Type B pancreatic cell (in vitro differentiated cells): ENCODE results near the gene UBE2F. TPM values are rescaled to one million over a fixed set of nuclear protein-coding genes. Genes with fewer than 3 reads are reported as not detected.

Experiments used
- DNase-seq: peaks from one replicate; pipeline ENCODE4 v3.0.0; 2021; ENCODE audit warnings: mixed read lengths; ENCODE audit not compliant: unreplicated experiment; ENCODE audit errors: extremely low spot score
- H3K27ac Mint-ChIP-seq: 2 replicates; pipeline ENCODE4 v1.8.0; 2021; ENCODE audit warnings: mild to moderate bottlenecking, mixed read lengths
- H3K27me3 Mint-ChIP-seq: 2 replicates; pipeline ENCODE4 v1.8.0; 2021; ENCODE audit warnings: mixed read lengths
- H3K36me3 Mint-ChIP-seq: 2 replicates; pipeline ENCODE4 v1.8.0; 2021; ENCODE audit warnings: mixed read lengths
- H3K4me1 Mint-ChIP-seq: one replicate; pipeline ENCODE4 v1.8.0; 2021; ENCODE audit warnings: mixed read lengths; ENCODE audit not compliant: unreplicated experiment
- H3K4me3 Mint-ChIP-seq: 2 replicates; pipeline ENCODE4 v1.8.0; 2021; ENCODE audit warnings: mild to moderate bottlenecking, mixed read lengths
- H3K9me3 Mint-ChIP-seq: 2 replicates; pipeline ENCODE4 v1.8.0; 2021; ENCODE audit warnings: mixed read lengths
- CTCF ChIP-seq: fragments of 200-600 bp; sonication (generic); conservative IDR thresholded peaks from 2 replicates; pipeline ENCODE4 v1.5.0; 2021; ENCODE audit warnings: antibody characterized with exemption, mild to moderate bottlenecking
- total RNA-seq: library from RNA; stranded (reverse); gene quantifications from 2 replicates; pipeline ENCODE4 v1.2.1, GENCODE V29; 2021; ENCODE audit warnings: low replicate concordance

The UBE2F gene
- total RNA-seq, 1 donor from 2014 or later = 43.1 TPM

- no peak for DNase-seq
- H3K27ac Mint-ChIP-seq = peak overlapping the region; percentile 84
- H3K9me3 Mint-ChIP-seq = peaks cover 7% of the 10 kb centered on the region
- H3K36me3 Mint-ChIP-seq = no peaks in the 10 kb centered on the region
- H3K4me3 Mint-ChIP-seq = peak overlapping the region; percentile 90
- no peak for TF ChIP-seq CTCF
- H3K4me1 Mint-ChIP-seq = peaks cover 31% of the 10 kb centered on the region
- no peaks in the 10 kb centered on the region for H3K27me3 Mint-ChIP-seq
These were observed 607 bp upstream of the UBE2F start for GRCh38 chr2:237966250-237966564.

- Mint-ChIP-seq H3K9me3 (peaks cover 6% of the 10 kb centered on the region), H3K36me3 (peaks cover 3% of the 10 kb centered on the region), H3K27me3 (no peaks in the 10 kb centered on the region), H3K27ac (peak overlapping the region; percentile 88), H3K4me1 (peaks cover 31% of the 10 kb centered on the region), H3K4me3 (peak overlapping the region; percentile 89)
- no peak for TF ChIP-seq CTCF
- no peak for DNase-seq
These were observed 693 bp downstream of the UBE2F start for GRCh38 chr2:237967463-237967951.

GRCh38 chr2:237968048-237968862, 1.4 kb downstream of the UBE2F start:
- Mint-ChIP-seq H3K9me3 (no peaks in the 10 kb centered on the region), H3K4me3 (peak overlapping the region; percentile 89), H3K27ac (peak overlapping the region; percentile 88), H3K27me3 (no peaks in the 10 kb centered on the region), H3K36me3 (peaks cover 8% of the 10 kb centered on the region), H3K4me1 (peaks cover 36% of the 10 kb centered on the region)
- no peak for DNase-seq
- TF ChIP-seq CTCF = no peak

- Mint-ChIP-seq H3K27ac (no peak overlapping the region), H3K4me3 (no peak overlapping the region), H3K4me1 (peaks cover 35% of the 10 kb centered on the region), H3K9me3 (no peaks in the 10 kb centered on the region), H3K36me3 (peaks cover 26% of the 10 kb centered on the region), H3K27me3 (no peaks in the 10 kb centered on the region)
- no peak for DNase-seq
- no peak for TF ChIP-seq CTCF
These were observed 4.8 kb downstream of the UBE2F start for GRCh38 chr2:237971661-237972060.

GRCh38 chr2:237972211-237972610, 5.4 kb downstream of the UBE2F start:
- no peak overlapping the region for H3K4me3 Mint-ChIP-seq
- no peak overlapping the region for H3K27ac Mint-ChIP-seq
- no peaks in the 10 kb centered on the region for H3K9me3 Mint-ChIP-seq
- DNase-seq = no peak
- TF ChIP-seq CTCF = no peak
- H3K4me1 Mint-ChIP-seq = peaks cover 36% of the 10 kb centered on the region
- no peaks in the 10 kb centered on the region for H3K27me3 Mint-ChIP-seq
- peaks cover 26% of the 10 kb centered on the region for H3K36me3 Mint-ChIP-seq
